ENCODE measurements around the gene CA4.
A peak's percentile ranks its signal among the peaks of the same experiment; 100 is the strongest.

Gene CA4

DNA sequence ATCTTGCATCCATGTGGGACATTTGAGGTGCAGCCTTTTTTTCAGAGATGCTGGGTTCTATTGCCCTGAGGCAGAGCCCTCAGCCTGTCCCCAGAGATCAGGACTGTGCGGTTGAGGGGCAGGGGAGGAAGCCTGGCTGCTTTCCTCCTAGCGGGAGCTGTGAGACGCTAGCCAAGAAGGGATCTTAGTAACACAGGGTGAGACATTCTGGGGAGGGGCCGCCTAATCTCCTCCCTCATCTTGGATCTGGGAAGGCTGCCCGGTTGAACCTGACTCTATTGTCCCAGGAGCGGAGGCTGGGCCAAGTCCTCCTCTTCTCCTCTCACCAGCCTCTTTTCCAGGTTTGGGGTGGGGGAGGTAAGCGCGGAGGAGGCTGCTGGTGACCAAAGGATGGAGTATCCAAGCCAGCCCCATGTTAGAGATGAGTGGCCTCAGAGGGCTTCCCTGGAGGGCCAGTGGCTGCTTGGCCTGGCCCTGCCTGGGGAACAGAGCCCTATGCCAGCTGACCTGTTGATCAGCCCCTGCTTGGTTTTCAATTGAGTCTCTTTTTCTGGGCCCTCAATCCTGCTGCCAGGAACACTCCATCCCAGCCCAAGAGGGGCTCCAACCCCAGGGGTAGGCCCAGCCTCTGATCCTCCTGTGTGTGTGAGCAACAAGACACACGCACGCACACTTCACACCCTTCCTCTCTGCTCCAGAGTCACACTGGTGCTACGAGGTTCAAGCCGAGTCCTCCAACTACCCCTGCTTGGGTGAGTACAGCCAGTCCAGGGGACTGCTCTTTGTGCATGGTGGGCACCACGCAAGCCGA lies 5.0 kb downstream of the CA4 start:
- H3K27me3 ChIP-seq (ENCODE audit: insufficient read depth, poor library complexity, severe bottlenecking), result peaks cover 37% of the 10 kb centered on the region
- no peak overlapping the region for H3K27ac ChIP-seq (ENCODE audit: poor library complexity, severe bottlenecking)
- no peaks in the 10 kb centered on the region for H3K4me1 ChIP-seq (ENCODE audit: insufficient read depth, poor library complexity, severe bottlenecking)
- DNase-seq (ENCODE audit: low spot score) (no peak), ATAC-seq (ENCODE audit: low read depth) (peak; percentile 15; the same call in 1 of the 3 replicates)
- H3K9me3 ChIP-seq (ENCODE audit: severe bottlenecking), result no peaks in the 10 kb centered on the region
- TF ChIP-seq, protein P1, sequence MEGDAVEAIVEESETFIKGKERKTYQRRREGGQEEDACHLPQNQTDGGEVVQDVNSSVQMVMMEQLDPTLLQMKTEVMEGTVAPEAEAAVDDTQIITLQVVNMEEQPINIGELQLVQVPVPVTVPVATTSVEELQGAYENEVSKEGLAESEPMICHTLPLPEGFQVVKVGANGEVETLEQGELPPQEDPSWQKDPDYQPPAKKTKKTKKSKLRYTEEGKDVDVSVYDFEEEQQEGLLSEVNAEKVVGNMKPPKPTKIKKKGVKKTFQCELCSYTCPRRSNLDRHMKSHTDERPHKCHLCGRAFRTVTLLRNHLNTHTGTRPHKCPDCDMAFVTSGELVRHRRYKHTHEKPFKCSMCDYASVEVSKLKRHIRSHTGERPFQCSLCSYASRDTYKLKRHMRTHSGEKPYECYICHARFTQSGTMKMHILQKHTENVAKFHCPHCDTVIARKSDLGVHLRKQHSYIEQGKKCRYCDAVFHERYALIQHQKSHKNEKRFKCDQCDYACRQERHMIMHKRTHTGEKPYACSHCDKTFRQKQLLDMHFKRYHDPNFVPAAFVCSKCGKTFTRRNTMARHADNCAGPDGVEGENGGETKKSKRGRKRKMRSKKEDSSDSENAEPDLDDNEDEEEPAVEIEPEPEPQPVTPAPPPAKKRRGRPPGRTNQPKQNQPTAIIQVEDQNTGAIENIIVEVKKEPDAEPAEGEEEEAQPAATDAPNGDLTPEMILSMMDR (IDR thresholded peaks at IDR 0.05; ENCODE audit: poor library complexity, severe bottlenecking), result no peak
- no peak overlapping the region for H3K4me3 ChIP-seq (ENCODE audit: severe bottlenecking)
- H3K36me3 ChIP-seq (ENCODE audit: low read depth), result no peaks in the 10 kb centered on the region

DNA sequence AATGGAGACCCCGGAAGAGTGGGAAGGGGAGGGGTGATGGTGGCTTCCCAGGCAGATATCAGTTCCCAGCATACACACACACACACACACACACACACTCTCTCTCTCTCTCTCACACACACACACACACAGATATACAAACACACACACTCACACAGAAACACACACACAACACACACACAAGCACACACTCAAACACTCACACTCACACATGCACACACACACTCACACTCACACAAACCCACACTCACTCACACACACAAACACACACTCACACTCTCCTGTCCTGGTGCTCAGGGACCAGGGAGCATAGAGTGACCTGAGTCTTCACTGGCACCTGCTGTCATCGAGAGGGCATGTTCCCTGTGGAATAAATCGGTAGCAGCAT lies 5.6 kb downstream of the CA4 start:
- no peak overlapping the region for H3K27ac ChIP-seq (ENCODE audit: poor library complexity, severe bottlenecking)
- H3K36me3 ChIP-seq (ENCODE audit: low read depth), result no peaks in the 10 kb centered on the region
- no peak for DNase-seq (ENCODE audit: low spot score)
- TF ChIP-seq, protein P1 (IDR thresholded peaks at IDR 0.05; ENCODE audit: poor library complexity, severe bottlenecking), result no peak
- no peak for ATAC-seq (ENCODE audit: low read depth)
- no peaks in the 10 kb centered on the region for H3K4me1 ChIP-seq (ENCODE audit: insufficient read depth, poor library complexity, severe bottlenecking)
- no peaks in the 10 kb centered on the region for H3K9me3 ChIP-seq (ENCODE audit: severe bottlenecking)
- no peak overlapping the region for H3K4me3 ChIP-seq (ENCODE audit: severe bottlenecking)
- H3K27me3 ChIP-seq (ENCODE audit: insufficient read depth, poor library complexity, severe bottlenecking), result peaks cover 31% of the 10 kb centered on the region

DNA sequence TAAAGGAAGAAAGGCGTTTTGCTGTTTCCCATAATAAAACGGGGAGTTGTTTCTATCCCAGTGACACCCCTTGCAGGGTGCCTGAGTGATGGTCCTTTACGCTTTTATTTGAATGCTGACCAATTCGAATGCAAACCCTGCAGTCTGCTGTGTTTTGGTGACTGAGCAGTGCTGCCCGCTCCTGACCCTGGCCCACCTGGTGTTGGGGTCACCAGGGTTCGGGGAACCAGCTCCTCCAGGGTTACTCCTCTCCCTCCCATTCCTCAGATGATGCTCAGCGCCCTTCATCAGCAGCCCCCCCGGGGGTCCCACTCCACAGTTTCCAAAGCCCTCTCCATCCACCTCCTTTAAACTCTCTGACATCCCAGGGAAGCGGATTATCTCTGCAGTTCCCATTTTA lies 6.0 kb downstream of the CA4 start:
- ATAC-seq (ENCODE audit: low read depth) (no peak), DNase-seq (ENCODE audit: low spot score) (no peak)
- Histone ChIP-seq H3K4me1 (ENCODE audit: insufficient read depth, poor library complexity, severe bottlenecking) (no peaks in the 10 kb centered on the region), H3K27me3 (ENCODE audit: insufficient read depth, poor library complexity, severe bottlenecking) (peaks cover 27% of the 10 kb centered on the region), H3K27ac (ENCODE audit: poor library complexity, severe bottlenecking) (no peak overlapping the region), H3K9me3 (ENCODE audit: severe bottlenecking) (no peaks in the 10 kb centered on the region), H3K4me3 (ENCODE audit: severe bottlenecking) (no peak overlapping the region), H3K36me3 (ENCODE audit: low read depth) (no peaks in the 10 kb centered on the region)
- TF ChIP-seq, protein P1 (IDR thresholded peaks at IDR 0.05; ENCODE audit: poor library complexity, severe bottlenecking), result no peak

DNA sequence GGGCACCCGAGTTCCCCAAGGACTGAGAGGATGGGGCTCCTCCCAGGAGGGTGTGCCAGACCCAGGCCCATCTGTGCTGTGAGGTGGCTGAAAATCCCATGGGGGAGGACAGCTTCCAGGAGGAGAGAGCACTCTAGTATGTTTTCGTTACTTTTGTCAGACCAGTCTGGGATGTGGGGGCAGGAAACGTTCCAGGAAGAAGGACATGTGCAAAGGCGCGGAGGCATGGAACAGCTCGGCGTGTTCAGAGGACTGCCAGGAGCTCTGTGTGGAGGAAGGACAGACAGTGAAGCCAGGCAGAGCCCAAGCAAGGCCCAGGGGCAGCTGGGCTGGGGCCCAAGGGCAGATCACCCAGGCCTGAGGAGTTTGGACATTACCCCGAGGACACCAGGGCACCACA lies 7.0 kb downstream of the CA4 start:
- DNase-seq (ENCODE audit: low spot score) (no peak), ATAC-seq (ENCODE audit: low read depth) (no peak)
- Histone ChIP-seq H3K4me1 (ENCODE audit: insufficient read depth, poor library complexity, severe bottlenecking) (no peaks in the 10 kb centered on the region), H3K27me3 (ENCODE audit: insufficient read depth, poor library complexity, severe bottlenecking) (peaks cover 18% of the 10 kb centered on the region), H3K9me3 (ENCODE audit: severe bottlenecking) (no peaks in the 10 kb centered on the region), H3K27ac (ENCODE audit: poor library complexity, severe bottlenecking) (no peak overlapping the region), H3K36me3 (ENCODE audit: low read depth) (no peaks in the 10 kb centered on the region), H3K4me3 (ENCODE audit: severe bottlenecking) (no peak overlapping the region)
- TF ChIP-seq, protein P1 (IDR thresholded peaks at IDR 0.05; ENCODE audit: poor library complexity, severe bottlenecking), result no peak

DNA sequence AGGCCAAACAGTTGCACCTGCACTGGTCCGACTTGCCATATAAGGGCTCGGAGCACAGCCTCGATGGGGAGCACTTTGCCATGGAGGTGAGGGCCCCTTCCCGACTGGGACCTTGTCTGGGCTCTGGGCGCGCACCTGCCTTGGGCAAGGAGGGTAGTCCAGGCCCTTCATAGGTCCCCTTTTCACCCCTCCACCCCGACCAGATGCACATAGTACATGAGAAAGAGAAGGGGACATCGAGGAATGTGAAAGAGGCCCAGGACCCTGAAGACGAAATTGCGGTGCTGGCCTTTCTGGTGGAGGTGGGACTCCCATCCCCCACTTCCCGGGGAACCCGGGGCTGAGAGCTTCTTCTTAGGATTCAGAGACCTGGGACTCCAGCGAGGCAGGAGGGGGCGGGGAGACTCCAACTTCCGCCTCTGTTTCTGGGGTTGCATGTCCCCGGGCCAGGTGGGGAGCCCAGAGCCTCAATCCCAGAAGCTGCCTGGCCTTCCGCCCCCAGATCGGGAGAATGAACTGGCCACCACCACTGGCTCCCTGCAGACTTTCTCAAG lies 7.8 kb downstream of the CA4 start:
- no peak for ATAC-seq (ENCODE audit: low read depth)

More for the DNA sequence above, 7.8 kb downstream of the CA4 start:
- Histone ChIP-seq H3K9me3 (ENCODE audit: severe bottlenecking) (no peaks in the 10 kb centered on the region), H3K4me3 (ENCODE audit: severe bottlenecking) (no peak overlapping the region), H3K4me1 (ENCODE audit: insufficient read depth, poor library complexity, severe bottlenecking) (no peaks in the 10 kb centered on the region), H3K27me3 (ENCODE audit: insufficient read depth, poor library complexity, severe bottlenecking) (peaks cover 10% of the 10 kb centered on the region), H3K36me3 (ENCODE audit: low read depth) (no peaks in the 10 kb centered on the region), H3K27ac (ENCODE audit: poor library complexity, severe bottlenecking) (no peak overlapping the region)
- no peak for DNase-seq (ENCODE audit: low spot score)
- TF ChIP-seq, protein P1 (IDR thresholded peaks at IDR 0.05; ENCODE audit: poor library complexity, severe bottlenecking), result no peak

Data from RWPE2 (cell line).